GM12874 (cell line): Measurements from ENCODE around the gene BAMBI.

ENCODE experiments used
- TF ChIP-seq, protein P1 (sequence below): IDR thresholded peaks from 2 replicates; pipeline ENCODE4 v1.5.1; 2011; ENCODE audit warnings: low read depth, mild to moderate bottlenecking, control low read depth, low read length, moderate library complexity; ENCODE audit not compliant: insufficient read depth

The BAMBI gene

DNA sequence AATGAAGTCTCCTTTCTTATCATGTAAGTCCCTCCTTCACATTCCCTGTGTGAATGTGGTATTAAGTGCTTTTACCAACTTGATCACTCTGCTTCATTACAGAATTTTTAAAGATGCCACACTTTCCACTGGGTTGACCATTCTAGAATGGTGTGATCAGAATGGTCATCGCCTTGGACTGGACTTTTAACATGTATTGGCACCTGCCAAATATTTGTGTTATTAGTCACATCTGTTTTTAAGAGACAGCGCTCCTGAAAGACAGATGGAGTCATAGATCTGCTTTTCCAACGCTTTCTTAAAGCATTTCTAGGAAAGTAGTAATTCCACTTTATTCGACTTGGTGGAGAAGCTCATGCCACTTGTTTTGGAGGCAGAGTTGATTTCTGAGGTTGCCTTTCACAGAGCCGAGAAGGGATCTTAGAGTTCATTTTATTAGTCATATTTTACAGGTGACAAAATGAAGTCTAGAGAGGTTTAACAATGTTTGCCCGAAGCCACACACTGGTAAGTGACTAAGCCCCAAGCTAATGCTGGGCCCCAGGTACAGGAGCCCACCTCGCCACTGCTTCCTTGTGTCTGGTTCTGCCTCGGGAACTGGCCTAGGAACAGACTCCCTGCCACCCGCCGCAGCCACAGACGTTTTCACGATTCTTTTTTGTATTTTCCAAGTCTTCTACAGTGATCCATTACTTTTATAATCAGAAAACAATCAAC, 10.4 kb upstream of the BAMBI start:
- TF ChIP-seq, protein P1, sequence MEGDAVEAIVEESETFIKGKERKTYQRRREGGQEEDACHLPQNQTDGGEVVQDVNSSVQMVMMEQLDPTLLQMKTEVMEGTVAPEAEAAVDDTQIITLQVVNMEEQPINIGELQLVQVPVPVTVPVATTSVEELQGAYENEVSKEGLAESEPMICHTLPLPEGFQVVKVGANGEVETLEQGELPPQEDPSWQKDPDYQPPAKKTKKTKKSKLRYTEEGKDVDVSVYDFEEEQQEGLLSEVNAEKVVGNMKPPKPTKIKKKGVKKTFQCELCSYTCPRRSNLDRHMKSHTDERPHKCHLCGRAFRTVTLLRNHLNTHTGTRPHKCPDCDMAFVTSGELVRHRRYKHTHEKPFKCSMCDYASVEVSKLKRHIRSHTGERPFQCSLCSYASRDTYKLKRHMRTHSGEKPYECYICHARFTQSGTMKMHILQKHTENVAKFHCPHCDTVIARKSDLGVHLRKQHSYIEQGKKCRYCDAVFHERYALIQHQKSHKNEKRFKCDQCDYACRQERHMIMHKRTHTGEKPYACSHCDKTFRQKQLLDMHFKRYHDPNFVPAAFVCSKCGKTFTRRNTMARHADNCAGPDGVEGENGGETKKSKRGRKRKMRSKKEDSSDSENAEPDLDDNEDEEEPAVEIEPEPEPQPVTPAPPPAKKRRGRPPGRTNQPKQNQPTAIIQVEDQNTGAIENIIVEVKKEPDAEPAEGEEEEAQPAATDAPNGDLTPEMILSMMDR = no peak

DNA sequence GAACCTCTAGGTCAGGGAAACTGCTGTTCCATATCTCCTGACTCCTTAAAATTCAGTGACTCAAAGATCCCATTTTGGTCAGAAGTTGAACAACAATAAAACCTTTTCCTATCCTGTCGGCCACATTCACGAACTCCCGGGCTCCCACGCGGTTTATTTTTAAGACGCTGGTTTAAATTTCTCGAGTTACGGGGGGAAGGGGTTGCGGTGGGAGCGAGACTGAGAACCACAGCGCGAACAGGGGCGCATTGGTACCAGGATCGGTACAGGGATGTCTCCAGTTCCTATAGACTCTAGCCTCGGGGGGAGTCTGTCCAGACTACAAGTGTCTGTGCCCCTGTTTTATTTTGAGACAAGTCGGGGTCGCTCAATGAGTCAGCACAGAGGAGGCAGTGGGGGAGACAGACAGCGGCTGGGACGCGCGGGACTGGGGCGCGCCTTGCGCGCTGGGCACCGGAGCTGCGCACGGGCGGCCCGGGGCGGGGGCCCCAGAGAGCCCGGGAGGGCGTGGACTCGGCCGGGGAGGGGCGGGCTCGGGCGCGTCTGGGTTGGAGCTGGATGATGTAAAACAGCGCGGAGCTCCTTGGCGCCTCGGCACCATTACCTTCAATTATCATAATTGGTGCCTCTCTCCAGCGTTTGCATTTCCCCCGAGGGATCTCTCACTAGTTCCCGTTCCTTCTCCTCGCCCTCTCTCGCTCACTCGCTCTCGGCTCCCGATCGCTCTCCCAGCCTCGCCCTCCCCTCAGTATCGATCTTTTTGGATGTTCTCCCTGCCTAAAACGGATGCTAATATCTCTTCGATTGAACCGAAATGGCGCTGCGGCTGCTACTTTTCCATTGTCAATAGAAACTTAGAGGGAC, 8.7 kb upstream of the BAMBI start:
- TF ChIP-seq, protein P1 = no peak

DNA sequence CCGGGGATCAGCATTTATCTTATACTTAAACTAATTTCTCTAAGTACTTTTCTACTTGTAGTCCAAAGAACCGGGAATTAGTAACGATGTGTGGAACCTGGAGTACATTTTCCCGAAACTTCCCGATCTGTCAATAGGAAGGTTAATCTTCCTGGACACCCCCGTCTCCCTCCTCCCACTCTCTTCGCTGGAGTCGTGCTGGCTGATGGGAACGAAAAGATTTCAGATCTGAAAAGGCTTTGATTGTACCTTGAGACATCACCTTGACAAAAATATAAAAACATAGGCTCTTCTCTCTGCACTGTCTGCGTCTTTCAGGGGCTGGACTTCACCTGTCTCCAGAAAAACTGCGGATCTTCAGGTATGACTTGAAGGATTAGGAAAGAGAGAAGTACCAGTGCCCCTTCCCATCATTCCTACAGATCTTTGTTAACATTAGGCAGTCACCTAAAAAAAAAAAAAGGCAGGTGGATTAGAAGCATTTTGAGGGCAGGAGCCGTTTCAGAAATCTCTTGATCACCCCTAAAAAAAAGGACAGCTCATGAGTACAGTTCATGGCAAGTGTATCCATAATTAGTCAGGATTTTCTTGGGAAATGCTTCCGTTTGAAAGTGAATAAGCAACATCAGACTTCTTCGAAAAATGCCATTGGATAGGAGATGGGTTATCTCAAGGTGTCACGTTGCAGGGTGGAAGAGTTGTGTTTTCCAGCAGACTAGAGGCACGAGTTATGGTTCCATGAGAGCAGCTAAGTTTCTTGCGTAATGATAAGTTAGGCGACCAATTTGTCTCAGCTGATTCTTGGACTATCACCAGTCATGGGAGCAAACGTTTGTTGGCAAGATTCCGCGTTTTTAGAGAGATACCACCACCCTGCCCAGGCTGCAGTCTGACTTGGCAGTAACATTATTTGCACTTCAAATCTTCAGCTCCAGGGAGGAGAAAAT, 7.8 kb upstream of the BAMBI start:
- TF ChIP-seq, protein P1 = no peak

GRCh38 chr10:28674782-28675181, 2.5 kb upstream of the BAMBI start:
- TF ChIP-seq, protein P1 = no peak

- TF ChIP-seq, protein P1 = no peak
These were observed 874 bp upstream of the BAMBI start for GRCh38 chr10:28676326-28676967.

DNA sequence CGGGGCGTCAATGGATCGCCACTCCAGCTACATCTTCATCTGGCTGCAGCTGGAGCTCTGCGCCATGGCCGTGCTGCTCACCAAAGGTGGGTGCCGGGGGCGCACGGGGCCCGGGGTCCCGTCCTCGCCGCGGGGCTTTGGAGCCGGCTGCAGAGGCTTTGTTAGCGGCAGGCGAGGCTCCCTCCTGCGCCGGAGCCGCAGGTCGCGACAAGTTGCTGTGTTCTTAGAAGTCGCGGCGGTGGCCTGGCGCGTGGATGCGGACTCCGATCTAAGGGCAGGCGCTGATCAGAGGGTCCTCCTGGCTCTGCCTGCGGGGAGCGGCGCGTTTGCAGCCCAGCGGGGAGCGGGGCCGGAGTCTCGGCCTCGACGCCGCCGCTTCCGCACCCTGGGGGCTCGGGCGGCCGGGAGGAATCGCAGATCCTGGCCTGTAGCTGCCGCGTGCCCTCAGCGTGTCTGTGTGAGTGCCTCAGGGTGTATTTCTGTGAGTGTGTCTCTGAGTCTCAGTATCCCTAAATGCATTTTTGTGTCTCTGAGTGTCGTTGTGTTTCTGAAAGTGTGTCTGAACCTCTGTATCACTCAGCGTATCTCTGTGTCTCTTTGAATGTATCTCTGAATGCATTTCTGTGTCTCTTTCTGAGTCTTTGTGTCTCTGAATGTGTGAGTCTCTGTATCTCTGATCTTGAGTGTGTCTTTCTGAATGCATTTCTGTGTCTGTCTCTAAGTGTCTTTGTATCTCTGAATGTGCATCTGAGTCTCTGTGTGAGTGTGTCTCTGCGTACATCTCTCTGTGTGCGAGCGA, 766 bp downstream of the BAMBI start:
- TF ChIP-seq, protein P1 = no peak
